Measurements from ENCODE around the gene TLE7.

TLE7 gene

GRCh38 chr16:71440669-71441347 lies 1.0 kb downstream of the TLE7 start:
- TF ChIP-seq CTCF (IDR thresholded peaks at IDR 0.05; ENCODE audit: insufficient read depth, low read depth, low read length, missing control alignments), result no peak
- DNase-seq (ENCODE audit: low read depth), result no peak
- H3K4me3 ChIP-seq (ENCODE audit: low read depth, low read length), result no peak overlapping the region

GRCh38 chr16:71439523-71439922 lies 2.3 kb downstream of the TLE7 start:
- TF ChIP-seq CTCF (IDR thresholded peaks at IDR 0.05; ENCODE audit: insufficient read depth, low read depth, low read length, missing control alignments), result no peak

GRCh38 chr16:71436473-71436872 lies 5.4 kb downstream of the TLE7 start:
- TF ChIP-seq CTCF (IDR thresholded peaks at IDR 0.05; ENCODE audit: insufficient read depth, low read depth, low read length, missing control alignments), result no peak
- no peak for DNase-seq (ENCODE audit: low read depth)
- no peak overlapping the region for H3K4me3 ChIP-seq (ENCODE audit: low read depth, low read length)

More at GRCh38 chr16:71439523-71439922, 2.3 kb downstream of the TLE7 start:
- no peak for DNase-seq (ENCODE audit: low read depth)
- no peak overlapping the region for H3K4me3 ChIP-seq (ENCODE audit: low read depth, low read length)

- no peak for DNase-seq (ENCODE audit: low read depth)
- H3K4me3 ChIP-seq (ENCODE audit: low read depth, low read length), result no peak overlapping the region
- TF ChIP-seq CTCF (IDR thresholded peaks at IDR 0.05; ENCODE audit: insufficient read depth, low read depth, low read length, missing control alignments), result no peak
These were observed 8.9 kb downstream of the TLE7 start for GRCh38 chr16:71432906-71433305.

GRCh38 chr16:71431991-71432390 lies 9.9 kb downstream of the TLE7 start:
- DNase-seq (ENCODE audit: low read depth), result no peak
- no peak overlapping the region for H3K4me3 ChIP-seq (ENCODE audit: low read depth, low read length)
- TF ChIP-seq CTCF (IDR thresholded peaks at IDR 0.05; ENCODE audit: insufficient read depth, low read depth, low read length, missing control alignments), result no peak

- no peak overlapping the region for H3K4me3 ChIP-seq (ENCODE audit: low read depth, low read length)
- no peak for DNase-seq (ENCODE audit: low read depth)
- no peak for TF ChIP-seq CTCF (IDR thresholded peaks at IDR 0.05; ENCODE audit: insufficient read depth, low read depth, low read length, missing control alignments)
These were observed 10.7 kb downstream of the TLE7 start for GRCh38 chr16:71431176-71431575.

GRCh38 chr16:71430744-71431143 lies 11.1 kb downstream of the TLE7 start:
- DNase-seq (ENCODE audit: low read depth), result no peak
- TF ChIP-seq CTCF (IDR thresholded peaks at IDR 0.05; ENCODE audit: insufficient read depth, low read depth, low read length, missing control alignments), result no peak

More at GRCh38 chr16:71430744-71431143, 11.1 kb downstream of the TLE7 start:
- H3K4me3 ChIP-seq (ENCODE audit: low read depth, low read length), result no peak overlapping the region
